Gastrocnemius medialis (tissue), 4 donors: ENCODE measurements around the gene RAB3IL1. TPM values are rescaled to one million over a fixed set of nuclear protein-coding genes. Genes with fewer than 3 reads are reported as not detected.

ENCODE experiments used
- ATAC-seq, 2 donors: fragments of 150-250 bp; one replicate each; pipeline ENCODE4 v1.9.1; 2016
- DNase-seq, 2 donors: peaks; one replicate each; pipeline ENCODE4 v3.0.0-alpha.2; 2019
- H3K27ac ChIP-seq, 4 donors: fragments of 200-600 bp; sonication (generic); 1 replicate in 1 of 4; 2 replicates in 3 of 4; pipeline ENCODE4 v1.5.1; 2016 to 2018; ENCODE audit warnings: mild to moderate bottlenecking in 2 of 4, moderate library complexity in 1 of 4
- H3K27me3 ChIP-seq, 3 donors: fragments of 200-600 bp; sonication (generic) in 2 of 3; 1 replicate in 1 of 3; 2 replicates in 2 of 3; pipeline versions ENCODE4 v1.5.1 to v1.6.0; 2016 to 2019; ENCODE audit warnings: mild to moderate bottlenecking in 1 of 3, moderate library complexity in 1 of 3
- H3K36me3 ChIP-seq, 2 donors: fragments of 200-600 bp; sonication (generic) in 1 of 2; one replicate each; pipeline ENCODE4 v1.5.1; 2017 to 2018
- H3K4me1 ChIP-seq, 2 donors: fragments of 200-600 bp; sonication (generic) in 1 of 2; one replicate each; pipeline ENCODE4 v1.5.1; 2016 to 2017; ENCODE audit warnings: mild to moderate bottlenecking in 2 of 2
- H3K4me3 ChIP-seq, 4 donors: fragments of 200-600 bp; sonication (generic) in 3 of 4; 1 replicate in 1 of 4; 2 replicates in 3 of 4; pipeline ENCODE4 v1.5.1; 2016 to 2019; ENCODE audit warnings: mild to moderate bottlenecking in 2 of 4
- H3K9me3 ChIP-seq, 3 donors: fragments of 200-600 bp; sonication (generic) in 2 of 3; 1 replicate in 1 of 3; 2 replicates in 2 of 3; pipeline ENCODE4 v1.5.1; 2016 to 2019
- CTCF ChIP-seq, 5 experiments: fragments of 450-650 bp in 3 of 5; fragments of 200-600 bp in 2 of 5; sonication (generic) in 2 of 5; IDR thresholded peaks in 4 of 5; conservative IDR thresholded peaks in 1 of 5; 1 replicate in 4 of 5; 2 replicates in 1 of 5; pipeline ENCODE4 v1.5.1; 2016 to 2019; ENCODE audit warnings: antibody characterized with exemption in 5 of 5, mild to moderate bottlenecking in 3 of 5, moderate library complexity in 3 of 5
- POLR2A ChIP-seq, 2 donors: fragments of 450-650 bp; IDR thresholded peaks; one replicate each; pipeline ENCODE4 v1.6.1; 2017; ENCODE audit warnings: antibody characterized with exemption in 2 of 2, mild to moderate bottlenecking in 2 of 2, moderate library complexity in 2 of 2
- in situ Hi-C, 4 donors: fragments of 200-750 bp; cut with MboI; loops; one replicate each; pipeline versions ENCODE4 v1.15.0 to v1.8.0; 2017; ENCODE audit warnings: low sequenced_read_pairs in 4 of 4
- intact Hi-C: fragments of 100-400 bp; cut with DNase I; formaldehyde crosslinking; loops from one replicate; pipeline ENCODE4 v1.15.1; 2023; ENCODE audit warnings: low total_unique reads
- total RNA-seq, 4 donors: library from RNA; depleted of rRNA; stranded (reverse); fragments of >200 nt; gene quantifications; one replicate each; pipeline versions ENCODE4 v1.1.0 to v1.2.3, GENCODE V29; 2016

RAB3IL1 gene
- total RNA-seq, 4 donors from 2014 or later, result 3.9 to 5.4 (median 4.9) TPM

- no peak for ATAC-seq
- intact Hi-C loops (no loop called here), in situ Hi-C loops (no loop called here)
- no peaks in the 10 kb centered on the region for H3K27me3 ChIP-seq
- no peaks in the 10 kb centered on the region for H3K9me3 ChIP-seq
- peak; percentile 1 to 3 for DNase-seq
- peak overlapping the region in 2 of 4 donors; percentile 3 to 32 for H3K27ac ChIP-seq
- H3K4me1 ChIP-seq, result no peaks in the 10 kb centered on the region
- TF ChIP-seq CTCF (IDR thresholded peaks at IDR 0.05 in 4 of 5, conservative IDR thresholded peaks at IDR 0.05 in 1 of 5), result no peak
- no peak for TF ChIP-seq POLR2A (IDR thresholded peaks at IDR 0.05)
- H3K36me3 ChIP-seq, result no peaks in the 10 kb centered on the region
- no peak overlapping the region for H3K4me3 ChIP-seq
Observed at GRCh38 chr11:61911128-61911700, 6.2 kb downstream of the RAB3IL1 start.

- in situ Hi-C loops (no loop called here), intact Hi-C loops (no loop called here)
- DNase-seq, result peak in 1 of 2 donors; percentile 1
- TF ChIP-seq POLR2A (IDR thresholded peaks at IDR 0.05) (no peak), CTCF (IDR thresholded peaks at IDR 0.05 in 4 of 5, conservative IDR thresholded peaks at IDR 0.05 in 1 of 5) (no peak)
- H3K27me3 ChIP-seq, result no peaks in the 10 kb centered on the region
- H3K9me3 ChIP-seq, result no peaks in the 10 kb centered on the region
- no peaks in the 10 kb centered on the region for H3K4me1 ChIP-seq
- peak in 1 of 2 donors; percentile 21 for ATAC-seq
- peak overlapping the region in 2 of 4 donors; percentile 3 to 32 for H3K27ac ChIP-seq
- no peak overlapping the region for H3K4me3 ChIP-seq
- H3K36me3 ChIP-seq, result no peaks in the 10 kb centered on the region
Observed at GRCh38 chr11:61910187-61911127, 6.9 kb downstream of the RAB3IL1 start.

- no peaks in the 10 kb centered on the region for H3K36me3 ChIP-seq
- no peaks in the 10 kb centered on the region for H3K4me1 ChIP-seq
- H3K9me3 ChIP-seq, result no peaks in the 10 kb centered on the region
- H3K27me3 ChIP-seq, result no peaks in the 10 kb centered on the region
- TF ChIP-seq CTCF (IDR thresholded peaks at IDR 0.05 in 4 of 5, conservative IDR thresholded peaks at IDR 0.05 in 1 of 5), result no peak
- TF ChIP-seq POLR2A (IDR thresholded peaks at IDR 0.05), result no peak
- no peak overlapping the region for H3K4me3 ChIP-seq
- no peak overlapping the region for H3K27ac ChIP-seq
- no peak for ATAC-seq
- DNase-seq, result peak in 1 of 2 donors; percentile 31
- in situ Hi-C loops (no loop called here), intact Hi-C loops (no loop called here)
Observed at GRCh38 chr11:61908730-61909316, 8.5 kb downstream of the RAB3IL1 start.

GRCh38 chr11:61907871-61908729, 9.3 kb downstream of the RAB3IL1 start:
- no peaks in the 10 kb centered on the region for H3K27me3 ChIP-seq
- TF ChIP-seq CTCF (IDR thresholded peaks at IDR 0.05 in 4 of 5, conservative IDR thresholded peaks at IDR 0.05 in 1 of 5) (no peak), POLR2A (IDR thresholded peaks at IDR 0.05) (no peak)
- in situ Hi-C loops, result no loop called here
- no peaks in the 10 kb centered on the region for H3K9me3 ChIP-seq
- DNase-seq, result no peak
- H3K27ac ChIP-seq, result no peak overlapping the region
- H3K4me3 ChIP-seq, result no peak overlapping the region
- no peak for ATAC-seq
- intact Hi-C loops, result no loop called here
- no peaks in the 10 kb centered on the region for H3K36me3 ChIP-seq
- no peaks in the 10 kb centered on the region for H3K4me1 ChIP-seq
